HG02981 (cell line): ENCODE measurements around the gene ISG20L2.

ENCODE experiments used
- ATAC-seq: cut with Tn5 transposase; IDR thresholded peaks from one replicate; pipeline ENCODE4 v1.9.1; 2021; ENCODE audit warnings: mild to moderate bottlenecking, moderate library complexity; ENCODE audit not compliant: unreplicated experiment

The ISG20L2 gene

DNA sequence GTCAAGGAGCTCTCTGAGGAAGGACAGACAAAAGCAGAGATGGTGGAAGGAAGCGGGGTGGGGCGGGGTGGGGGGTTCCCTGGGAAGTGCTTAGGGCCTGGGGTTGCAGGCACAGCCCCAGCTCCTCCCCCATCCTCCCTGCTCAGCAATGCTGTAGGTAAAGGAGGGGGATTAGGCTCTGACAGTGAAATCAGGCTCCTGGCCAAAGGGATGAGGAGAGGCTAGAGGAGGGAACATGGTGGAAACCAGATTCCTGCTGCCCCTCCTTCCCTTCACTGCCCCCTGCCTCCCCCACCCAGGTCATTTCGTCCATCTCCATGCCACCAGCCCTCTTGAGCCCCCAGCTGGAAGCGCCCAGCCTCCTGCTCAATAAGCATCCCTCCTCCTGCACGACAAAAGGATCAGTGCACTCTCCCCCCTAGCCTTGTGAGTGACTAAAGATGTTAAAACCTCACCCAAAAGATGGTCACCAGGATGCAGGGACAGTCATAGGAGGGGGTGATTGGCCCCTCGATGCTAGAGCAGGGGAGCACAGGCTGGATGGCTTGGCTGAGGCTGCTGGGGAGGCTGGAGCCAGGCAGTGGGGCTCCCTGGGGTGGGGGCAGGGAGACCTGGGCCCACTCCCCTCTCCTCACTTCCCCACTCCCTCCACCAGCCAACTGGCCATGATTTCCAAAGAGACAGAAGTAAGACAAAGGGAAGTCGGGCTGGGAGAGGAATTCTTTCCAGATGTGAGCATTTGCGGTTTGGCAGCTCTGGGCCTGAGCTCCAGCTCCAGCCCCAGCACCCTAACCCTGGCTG lies 20.9 kb downstream of the ISG20L2 start:
- no peak for ATAC-seq

DNA sequence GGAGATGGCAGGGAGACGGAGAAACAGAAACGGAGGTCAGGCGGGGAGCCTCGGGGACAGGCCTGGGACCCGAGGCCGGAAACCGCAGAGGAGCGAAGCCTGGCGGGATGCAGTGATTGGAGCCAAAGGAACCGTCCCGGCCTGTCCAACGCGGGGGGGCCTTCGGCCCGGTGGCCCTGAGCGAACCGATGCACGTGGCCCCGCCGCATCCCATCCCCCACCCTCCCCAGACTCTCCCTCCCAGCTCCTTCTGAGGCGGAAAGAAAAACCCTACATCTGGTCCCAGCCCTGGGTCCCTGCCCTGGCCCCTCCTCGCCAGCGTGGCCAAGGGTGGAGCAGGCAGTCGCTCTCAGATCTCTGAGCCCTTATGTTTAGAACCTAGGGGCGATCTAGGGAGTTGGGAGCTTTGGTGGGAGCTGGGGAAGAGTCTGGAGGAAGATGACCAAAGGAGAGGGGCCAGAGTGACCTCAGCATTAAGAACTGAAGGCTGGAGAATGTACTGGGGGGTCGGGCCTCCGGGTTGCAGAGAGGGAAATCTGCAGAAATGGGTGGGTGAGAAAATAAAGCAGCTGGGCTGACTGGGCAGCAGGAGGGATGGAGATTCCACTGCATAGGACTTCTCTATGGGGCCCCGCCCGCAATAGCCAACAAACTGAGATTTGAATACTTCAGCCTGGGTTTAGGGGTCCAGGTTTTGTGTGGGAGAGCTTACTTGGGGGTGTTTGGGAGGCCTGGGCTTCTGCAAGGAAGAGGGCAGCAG lies 21.7 kb downstream of the ISG20L2 start:
- no peak for ATAC-seq

DNA sequence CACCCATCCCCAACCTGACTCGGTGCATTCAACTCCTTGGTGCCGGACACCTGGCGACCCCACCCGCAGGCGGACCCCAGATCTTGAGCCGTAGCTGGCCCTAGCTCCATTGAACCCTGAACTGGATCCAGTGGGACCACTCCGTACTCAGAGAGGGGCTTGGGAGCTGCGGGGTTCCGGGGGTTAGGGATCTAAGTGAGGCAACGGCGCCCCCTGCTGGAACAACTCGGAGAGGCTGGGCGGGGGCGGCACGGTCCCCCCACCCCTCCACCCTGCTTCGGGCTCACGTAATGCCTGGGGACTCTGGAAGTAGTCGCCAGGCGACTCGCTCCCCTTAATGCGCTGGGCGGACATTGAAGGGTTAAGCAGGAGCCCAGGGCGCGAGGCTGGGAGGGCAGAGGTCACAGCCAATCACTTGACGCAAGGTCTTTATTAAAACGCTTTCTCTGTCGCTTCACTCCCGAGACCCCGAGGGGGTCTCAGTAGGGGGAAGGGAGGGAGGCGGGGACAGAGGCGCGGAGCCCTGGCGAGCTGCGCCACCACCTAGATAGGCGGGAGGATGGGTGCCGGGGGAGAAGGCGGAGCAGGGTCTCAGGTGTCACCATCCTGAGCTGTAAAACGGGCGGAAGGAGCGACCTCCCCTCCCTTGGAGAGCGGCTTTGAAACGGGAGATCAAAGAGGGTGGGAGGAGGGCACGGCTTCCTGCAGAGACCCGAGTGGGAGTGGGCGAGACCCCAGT lies 22.5 kb downstream of the ISG20L2 start:
- no peak for ATAC-seq

DNA sequence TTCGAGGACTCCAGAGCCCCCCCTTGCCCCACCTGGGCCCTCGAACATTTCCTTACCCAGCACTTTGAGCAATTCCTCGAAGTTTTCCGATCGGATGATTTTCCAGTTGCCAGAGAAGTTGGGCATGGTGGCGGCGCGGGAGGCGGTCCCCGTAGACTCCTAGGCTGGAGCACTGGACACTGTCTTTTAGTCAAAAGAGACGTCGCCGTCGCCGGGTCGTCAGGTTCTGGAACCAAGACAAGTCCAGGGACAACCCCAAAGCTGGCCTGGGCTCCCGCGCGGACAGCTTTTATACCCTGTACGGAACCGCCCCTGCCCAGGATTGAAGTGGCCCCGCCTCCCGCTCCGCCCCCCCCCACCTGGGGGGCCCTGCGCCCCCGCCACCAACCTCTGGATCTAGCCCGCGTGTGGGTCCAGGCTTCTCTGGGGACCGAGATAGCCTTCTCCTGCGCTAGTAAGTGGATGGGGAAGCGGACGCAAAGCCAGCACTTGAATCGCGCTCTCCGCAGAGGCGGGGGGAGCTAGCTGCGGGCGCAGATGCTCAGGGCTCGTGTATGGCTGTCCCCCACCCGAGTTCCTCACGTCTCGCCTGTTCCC lies 23.1 kb downstream of the ISG20L2 start, which contains the start of gene CRABP2:
Gene CRABP2 (minus strand): TSS at position 263 of the 597 bp plus-strand sequence. CDS start 137 bp downstream, at position 126.
- ATAC-seq, result no peak

DNA sequence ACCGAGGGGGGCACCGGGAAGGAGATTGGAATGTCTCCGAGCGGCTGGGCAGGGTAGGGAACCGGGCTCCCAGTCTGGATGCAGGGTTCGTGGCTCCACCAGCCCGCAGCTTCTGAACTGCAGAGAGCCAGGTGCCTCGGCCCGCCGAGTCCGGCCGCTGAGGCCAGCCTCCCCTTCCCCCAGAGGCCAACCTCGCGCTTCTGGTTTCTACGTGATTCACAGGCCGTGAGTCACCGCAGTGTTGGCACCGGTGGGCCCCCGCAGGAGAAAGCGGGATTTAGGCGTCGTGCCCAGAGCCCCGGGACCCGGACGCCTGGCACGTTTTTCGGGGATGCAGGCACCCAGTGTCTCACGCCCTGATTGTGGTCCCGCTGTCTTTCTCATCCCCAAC lies 23.6 kb downstream of the ISG20L2 start:
- no peak for ATAC-seq

DNA sequence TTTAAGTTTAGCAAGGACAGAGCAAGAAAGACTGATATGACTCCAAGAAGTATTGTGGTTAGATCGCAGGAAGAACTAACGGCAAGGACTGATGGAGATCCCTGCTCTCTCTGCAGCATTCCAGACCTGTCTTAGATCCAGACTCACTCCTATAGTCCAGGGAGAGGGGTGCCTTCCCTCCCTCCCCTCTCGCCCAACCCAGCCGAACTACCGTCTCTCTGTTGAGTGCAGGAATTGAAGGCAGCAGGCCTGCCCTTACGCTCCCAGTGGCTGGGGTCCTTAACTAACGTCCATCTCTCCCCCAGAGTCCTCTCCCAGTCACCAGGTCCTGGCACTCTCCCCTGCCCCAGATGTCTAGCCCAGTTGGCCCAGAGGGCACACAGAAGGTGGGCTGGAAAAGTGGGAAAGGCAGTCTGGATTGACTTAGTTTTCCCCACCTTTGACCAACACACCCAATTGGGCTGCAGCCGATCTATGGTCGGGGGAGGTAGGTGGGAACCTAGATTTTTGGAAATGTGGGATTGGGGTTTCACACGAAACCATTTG lies 24.3 kb downstream of the ISG20L2 start:
- no peak for ATAC-seq

DNA sequence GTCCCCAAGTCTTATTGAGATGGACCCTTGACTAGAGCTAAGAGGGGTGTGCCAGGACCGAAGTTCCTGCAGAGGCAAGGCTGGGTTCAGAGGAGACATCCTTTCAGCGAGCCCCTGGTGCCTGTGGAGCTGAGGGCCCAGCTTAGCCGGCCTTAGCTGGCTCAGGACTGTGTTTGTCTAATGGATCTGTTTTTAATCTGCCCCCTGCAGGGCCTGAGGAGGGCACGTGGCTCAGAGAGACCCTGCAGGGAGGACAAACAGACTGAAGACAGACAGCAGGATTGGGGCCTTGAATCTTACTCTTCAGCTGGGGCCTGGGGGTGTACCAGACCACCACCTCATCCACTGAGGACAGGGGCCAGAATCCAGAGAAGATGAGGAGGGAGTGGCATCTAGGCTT lies 24.8 kb downstream of the ISG20L2 start:
- ATAC-seq, result no peak

DNA sequence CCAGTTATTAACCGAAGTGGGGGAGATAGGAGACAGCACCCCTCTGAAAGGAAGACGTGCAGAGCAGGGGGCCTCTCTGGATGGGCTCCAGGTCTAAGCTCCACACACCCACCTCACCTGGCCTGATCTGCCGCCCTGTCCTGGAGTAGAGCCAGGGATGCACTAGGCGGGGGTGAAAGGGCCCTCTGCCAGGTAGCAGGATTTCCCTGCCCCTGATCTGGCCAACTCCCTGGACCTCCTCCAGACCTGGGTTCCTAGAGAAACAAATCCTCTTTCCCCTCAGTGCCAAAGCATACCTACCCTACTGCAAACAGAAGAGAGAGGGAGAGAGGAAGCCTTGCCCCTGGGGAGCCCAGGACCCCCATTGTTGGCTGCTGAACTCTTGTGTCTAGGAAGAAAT lies 25.2 kb downstream of the ISG20L2 start:
- ATAC-seq, result no peak

DNA sequence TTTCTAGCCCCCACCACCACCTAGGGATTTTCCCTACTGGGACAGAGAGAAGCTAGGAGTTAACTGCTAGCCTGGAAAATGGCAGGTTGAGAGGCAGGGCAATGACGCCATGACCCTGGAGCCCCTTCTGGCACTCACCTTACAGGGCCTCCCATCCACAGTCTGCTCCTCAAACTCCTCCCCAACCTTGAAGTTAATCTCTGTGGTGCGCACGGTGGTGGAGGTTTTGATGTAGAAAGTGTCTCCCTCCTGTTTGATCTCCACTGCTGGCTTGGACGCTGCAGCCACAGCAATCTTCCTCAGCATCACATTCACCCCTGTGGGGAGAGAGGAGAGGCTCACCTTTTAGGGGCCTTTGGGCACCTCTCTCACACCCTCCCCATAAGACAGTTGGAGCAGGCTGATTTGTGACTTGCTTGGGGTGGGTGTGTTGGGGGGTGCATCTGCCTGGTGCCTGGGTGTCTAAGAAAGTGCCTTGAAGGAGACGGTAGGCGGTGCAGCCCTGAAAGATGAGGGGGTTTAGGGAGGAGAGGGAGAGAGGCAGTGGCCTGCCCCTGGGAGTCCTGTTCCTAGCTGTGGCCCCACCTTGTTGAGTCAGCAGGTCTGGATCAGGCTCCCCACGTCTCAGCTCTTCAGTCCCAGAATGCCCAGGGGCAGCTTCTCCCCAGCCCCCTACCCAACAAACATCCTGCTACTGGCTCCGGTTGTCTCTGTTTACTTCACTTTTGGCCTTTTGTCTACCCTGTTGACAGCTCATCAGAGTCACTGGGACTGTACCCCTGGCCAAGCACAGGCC lies 27.6 kb downstream of the ISG20L2 start:
- ATAC-seq, result no peak

DNA sequence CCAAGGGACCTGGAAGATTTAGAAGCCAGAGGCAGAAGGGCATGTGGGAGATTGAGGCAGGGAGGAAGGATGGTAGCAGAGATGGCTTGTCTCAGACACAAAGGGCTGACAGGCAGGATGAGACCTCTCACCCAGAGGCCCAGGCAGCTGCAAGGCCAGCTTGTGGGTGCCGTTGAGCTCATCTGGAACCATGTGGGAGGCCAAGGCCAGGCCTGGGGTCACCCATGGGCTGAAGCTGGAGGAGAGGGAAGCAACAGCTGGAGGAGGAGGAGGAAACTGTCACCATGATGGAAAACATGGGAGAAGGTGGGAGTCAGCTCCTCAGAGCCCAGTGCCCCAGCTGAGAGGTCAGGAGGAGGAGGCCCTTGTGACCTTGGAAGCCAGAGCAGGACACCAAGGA lies 29.6 kb downstream of the ISG20L2 start:
- ATAC-seq, result no peak

DNA sequence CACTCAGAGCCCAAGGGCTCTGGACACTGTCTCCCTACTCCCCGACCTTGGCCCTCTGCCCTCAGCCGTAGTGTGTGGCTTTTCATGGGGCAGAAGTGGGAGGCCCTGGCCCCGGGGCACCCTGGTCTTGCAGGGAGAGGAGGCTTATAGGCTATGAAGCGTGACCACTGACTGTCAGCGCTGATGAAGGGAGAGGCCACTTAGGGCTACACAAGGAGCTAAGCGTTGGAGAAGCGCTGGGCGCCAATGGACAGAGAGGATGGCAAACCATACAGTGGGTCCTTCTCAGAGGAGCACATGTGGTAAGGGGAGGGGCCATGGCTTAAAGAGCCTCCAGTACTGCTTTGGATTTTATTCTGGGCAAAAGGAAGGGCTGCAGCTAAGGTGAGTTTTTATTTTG lies 31.1 kb downstream of the ISG20L2 start:
- ATAC-seq, result no peak

DNA sequence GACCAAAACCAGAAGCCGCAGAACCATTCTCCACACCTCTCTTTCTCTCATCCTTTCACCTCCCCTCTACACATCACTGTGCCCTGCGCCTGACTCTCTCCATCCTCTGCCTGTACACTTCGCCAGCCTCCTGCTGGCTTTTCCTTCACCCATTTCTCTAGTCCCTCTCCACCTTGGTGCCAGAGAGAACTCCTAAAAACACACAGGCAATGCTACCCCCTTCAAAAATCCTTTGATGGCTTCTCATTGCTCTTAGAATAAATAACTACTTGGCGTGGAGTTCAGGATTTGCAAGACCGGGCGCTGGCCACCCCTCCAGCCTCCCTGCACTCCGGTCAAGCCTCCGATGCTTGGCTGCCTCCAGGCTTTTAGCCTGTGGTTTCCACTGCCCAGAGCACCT lies 31.8 kb downstream of the ISG20L2 start:
- ATAC-seq, result no peak

DNA sequence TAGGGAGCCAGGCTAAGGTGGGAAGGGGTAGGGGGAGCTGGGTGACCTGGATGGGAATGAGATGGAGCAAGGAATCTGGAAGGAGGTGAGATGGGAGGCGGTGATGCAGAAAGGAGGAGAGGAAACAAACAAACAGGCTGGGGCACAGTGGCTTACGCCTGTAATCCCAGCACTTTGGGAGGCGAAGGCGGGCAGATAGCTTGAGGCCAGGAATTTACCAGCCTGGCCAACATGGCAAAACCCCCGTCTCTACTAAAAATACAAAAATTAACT lies 33.9 kb downstream of the ISG20L2 start:
- no peak for ATAC-seq

DNA sequence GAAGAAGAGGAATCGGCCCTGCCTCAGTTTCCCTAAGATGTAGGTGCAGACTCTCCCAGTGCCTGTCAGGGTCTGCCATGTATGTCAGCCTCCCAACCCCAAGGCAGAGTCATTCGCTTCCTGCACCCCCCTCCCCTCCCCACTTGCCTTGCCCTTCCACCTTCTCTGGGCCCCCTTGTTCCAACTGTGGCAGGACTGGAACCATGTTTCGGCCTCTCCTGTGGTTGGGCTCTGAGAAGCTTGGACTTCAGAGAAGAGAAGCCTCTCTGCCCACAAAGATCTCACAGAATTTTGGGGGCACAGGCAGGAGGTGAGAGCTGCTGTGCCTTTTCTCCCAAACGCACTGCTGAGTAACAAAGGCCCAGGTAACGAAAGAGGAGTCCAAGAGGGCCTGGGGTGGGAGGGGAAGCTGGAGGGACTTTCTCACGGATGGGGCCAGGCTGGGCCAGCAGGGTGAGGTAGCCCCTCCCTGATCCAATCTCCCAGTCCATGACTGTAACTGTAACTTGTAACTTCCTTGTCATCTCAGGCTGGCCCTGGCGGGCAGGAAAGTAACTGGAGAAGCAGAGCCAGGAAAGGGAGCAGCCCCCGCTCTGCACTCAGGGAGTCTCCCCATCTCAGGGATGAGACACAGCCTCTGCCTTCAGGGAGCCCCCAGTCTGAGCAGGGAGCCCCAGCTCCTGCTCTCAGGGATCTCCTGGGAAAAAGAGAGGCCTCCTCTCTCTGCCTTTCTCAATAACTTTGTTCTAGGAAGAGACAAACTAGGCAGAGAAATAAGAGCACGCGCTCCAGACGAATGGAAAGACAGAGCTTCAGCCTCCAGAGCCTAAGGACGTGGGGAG lies 34.5 kb downstream of the ISG20L2 start:
- ATAC-seq, result no peak

DNA sequence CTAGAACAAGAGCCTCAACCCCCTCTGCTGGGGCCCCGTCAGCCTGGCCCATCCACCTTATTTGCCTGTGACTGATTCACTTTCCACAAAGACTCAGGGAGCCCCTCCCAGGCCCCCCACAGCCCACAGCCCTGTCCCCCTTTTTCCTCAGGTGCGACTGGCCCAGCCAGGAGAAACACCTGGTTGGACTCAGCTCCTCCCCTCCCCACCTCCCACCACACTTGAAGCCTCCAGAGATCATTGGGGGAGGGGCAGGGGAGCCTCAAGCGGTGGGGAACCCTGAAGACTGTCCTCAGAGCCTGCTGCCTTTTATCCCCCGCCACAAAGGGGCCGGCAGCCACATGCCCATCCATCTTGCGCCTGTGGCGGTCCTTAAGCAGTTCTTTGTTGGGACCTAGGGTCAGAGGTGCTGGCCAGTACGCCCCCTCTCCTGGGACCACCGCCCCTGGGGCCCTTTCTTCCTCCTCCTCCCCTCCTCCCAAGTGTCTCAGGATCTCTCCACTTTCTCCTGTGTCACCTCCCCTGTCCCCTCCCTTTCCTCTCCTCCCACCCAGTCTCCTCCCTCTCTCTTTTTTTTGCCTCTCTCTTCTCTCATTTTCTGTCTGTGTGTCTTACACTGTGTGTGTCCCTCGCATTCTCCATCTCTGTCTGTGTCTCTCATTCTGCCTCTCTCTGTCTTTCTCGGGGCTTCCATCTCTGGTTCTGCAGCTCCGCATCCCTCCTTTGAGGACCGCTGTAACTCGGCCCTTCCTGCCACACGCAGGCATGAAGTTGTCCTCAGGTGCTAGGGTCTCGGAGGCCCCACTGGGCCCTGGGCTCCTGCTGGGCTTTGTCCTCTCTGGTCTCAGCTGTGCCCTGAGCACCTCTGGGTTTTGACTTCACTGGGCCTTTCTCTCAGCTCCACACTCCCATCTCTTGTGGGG lies 35.4 kb downstream of the ISG20L2 start:
- ATAC-seq, result no peak

DNA sequence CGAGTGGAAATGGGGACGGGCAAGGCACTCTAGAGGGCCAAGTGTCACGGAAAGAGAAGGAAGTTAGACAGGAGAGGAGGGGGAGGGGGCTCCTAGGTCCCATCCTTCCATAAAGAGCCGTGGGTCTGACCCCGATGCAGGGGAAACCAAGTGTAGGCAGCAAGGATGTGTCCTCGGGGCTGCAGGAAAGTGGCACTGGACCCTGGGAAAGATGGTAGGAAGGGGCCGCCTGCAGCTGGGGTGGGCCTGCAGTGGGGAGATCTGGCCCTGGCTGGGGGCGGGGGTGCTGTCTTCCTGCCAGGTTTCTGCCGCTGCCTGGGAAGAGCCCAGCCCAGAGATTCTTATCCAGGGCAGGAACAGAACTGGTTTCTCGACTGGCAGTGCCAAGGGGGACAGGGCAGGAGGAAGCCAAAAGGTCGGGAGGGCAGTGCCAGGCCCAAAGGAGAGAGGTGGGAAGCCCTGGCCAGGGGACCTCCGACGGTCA lies 36.1 kb downstream of the ISG20L2 start:
- no peak for ATAC-seq

DNA sequence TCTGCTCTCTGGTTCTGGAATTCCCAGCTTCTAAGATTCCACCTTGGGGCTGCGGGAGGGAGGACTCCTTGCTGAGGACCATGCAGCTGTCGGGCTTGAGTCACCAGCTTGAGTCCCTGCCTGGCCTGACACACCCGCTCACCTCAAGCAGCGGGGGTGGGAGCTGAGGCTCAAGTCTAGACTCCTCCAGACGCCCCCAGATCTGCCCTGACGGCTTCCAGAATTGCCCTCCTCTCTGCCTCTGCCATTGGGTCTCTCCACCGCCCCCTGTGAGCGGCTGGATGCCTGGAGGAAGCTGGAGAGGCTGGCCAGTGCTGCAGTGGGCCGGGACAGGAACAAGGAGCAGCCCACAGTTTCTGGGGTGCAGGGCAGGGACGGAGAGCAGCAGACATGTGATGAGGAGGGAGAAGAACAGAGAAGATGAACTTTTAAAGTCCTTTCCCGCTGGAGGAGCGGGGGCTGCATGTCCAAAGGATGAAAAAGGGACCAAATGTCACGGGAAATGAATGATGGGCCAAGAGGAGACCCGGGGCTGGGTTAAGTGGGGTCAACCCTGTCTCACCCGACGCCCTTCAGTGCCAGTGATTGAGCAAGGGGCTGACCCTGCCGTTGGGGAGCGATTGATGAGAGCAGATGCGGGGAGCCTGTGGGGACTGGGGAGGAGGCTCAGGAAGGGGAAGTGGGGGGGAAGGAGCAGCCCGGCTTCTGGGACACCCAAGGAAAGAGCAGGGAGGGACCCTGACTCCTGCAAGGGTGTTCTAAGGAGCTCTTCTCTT lies 36.7 kb downstream of the ISG20L2 start:
- ATAC-seq, result no peak
